Measurements from ENCODE around the gene CACFD1.
"Not testable (repeated sequence)": the region's sequence is repeated elsewhere in the genome, so short reads cannot be mapped to it uniquely, and the experiment has no call there.

CACFD1 gene

DNA sequence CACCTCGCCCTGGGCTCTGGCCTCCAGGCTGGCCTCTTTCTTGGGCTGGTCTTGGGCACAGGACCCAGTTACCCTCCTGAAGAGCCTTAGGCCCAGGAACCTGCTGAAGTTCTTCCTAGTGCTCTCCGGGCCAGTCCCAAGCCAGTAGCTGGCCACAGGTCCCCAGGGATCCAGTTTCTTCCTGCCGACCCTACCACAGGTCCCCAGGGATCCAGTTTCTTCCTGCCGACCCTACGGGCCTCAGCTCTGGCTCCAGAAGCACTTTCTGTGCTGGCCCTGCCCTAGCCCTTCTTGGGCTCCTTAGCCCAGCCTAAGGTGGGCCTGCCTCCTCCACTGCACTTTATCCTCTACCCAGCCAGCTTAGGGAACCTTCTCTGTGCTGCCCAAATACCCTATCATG, 18.2 kb upstream of the CACFD1 start:
- DNase-seq, result no peak

DNA sequence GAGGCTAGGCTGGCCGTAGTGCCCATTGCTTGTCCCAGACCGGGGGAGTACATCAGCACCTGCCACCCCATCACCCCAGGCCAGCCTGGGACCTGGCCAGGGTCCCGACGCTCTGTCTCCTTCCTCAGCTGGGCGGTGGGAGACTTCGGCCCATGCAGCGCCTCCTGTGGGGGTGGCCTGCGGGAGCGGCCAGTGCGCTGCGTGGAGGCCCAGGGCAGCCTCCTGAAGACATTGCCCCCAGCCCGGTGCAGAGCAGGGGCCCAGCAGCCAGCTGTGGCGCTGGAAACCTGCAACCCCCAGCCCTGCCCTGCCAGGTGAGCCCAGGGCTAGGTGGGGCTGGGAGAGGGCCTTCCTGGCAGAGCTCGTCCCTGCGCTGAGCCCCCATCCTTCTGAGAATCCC, 16.5 kb upstream of the CACFD1 start:
- no peak for DNase-seq

DNA sequence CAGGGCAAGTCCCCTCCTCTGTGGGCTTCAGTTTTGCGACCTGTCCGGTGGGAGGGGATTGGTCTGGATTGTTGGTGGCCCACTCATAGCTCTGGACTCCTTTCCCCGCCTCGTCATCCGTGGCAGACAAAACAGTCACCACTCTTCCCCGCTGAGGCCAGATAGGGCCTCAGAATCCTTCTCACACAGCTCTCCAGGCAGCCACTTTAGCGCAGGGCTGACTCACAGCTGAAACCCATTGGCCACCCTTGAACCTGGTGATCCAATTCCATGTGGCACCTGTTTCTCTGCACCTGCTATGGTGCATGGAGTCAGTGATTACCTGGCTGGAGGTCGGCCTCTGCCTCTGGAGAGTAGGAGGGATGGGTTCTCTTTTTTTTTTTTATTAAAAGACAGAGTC, 15.8 kb upstream of the CACFD1 start:
- DNase-seq, result no peak

DNA sequence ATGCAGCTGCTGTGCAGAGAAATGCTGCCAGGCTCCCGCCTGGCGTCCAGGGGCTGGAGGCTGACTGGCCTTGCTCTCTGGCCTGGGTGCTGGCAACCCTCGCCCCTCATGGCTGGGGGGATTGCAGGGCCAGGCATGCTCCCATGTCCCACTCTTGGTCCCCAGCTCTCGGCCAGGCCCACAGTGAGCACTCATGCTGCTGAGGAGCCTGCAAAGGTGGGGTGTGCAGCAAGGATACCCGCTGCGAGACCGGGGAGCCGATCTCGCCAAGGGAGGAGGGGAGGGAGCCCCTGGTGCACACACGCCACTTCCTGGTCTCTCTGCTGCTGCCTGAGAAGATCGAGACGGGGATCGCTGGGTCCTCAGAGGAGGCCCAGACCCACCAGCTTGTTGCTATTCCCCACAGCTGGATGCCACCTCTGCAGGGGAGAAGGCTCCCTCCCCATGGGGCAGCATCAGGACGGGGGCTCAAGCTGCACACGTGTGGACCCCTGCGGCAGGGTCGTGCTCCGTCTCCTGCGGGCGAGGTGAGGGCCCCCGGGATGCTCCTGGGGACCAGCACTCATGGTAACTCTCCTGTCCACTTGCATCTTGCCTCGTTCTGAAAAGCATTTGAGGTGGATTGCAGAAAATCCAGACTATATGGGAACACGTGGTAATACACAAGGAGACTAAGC, 14.3 kb upstream of the CACFD1 start:
- no peak for DNase-seq

DNA sequence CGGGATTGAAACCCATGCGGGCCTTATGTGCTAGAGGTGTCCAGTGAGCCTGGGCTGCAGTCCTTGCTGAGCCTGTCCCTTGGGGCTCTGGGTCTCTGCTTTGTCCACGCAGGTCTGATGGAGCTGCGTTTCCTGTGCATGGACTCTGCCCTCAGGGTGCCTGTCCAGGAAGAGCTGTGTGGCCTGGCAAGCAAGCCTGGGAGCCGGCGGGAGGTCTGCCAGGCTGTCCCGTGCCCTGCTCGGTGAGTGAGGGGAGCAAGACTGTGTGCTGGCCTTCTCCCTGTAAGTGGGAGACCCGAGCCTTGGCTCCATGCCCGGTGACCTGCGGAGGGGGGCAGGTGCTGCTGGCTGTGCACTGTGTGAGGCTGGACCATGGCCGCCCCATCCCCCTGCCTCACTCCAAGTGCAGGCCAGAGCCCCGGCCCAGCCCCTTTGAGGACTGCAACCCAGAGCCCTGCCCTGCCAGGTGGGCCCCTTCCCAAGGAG, 11.2 kb upstream of the CACFD1 start:
- DNase-seq, result no peak

DNA sequence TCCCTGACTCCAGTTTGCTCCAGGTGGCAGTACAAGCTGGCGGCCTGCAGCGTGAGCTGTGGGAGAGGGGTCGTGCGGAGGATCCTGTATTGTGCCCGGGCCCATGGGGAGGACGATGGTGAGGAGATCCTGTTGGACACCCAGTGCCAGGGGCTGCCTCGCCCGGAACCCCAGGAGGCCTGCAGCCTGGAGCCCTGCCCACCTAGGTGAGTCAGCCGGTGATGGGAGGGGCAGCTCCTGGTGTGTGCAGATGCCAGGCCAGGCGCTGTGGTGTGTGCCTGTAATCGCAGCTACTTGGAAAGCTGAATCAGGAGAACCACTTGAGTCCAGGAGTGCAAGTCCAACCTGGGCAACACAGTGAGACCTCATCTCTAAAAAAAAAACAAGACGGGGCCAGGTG, 10.0 kb upstream of the CACFD1 start:
- no peak for DNase-seq

DNA sequence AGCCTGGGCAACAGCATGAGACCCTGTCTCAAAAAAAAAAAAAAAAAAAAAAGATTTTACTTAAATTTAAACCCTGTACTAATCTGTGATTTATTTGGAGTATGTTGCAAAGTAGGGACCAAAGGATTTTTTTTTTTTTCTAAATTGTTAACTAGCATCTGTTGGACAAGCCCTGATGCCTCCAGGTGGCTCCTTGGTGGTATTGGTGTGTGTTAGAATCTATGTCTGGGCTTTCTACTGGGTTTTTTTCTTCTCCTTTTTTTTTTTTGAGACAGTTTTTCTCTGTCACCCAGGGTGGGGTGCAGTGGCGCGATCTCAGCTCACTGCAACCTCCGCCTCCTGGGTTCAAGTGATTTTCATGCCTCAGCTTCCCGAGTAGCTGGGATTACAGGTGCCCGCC, 7.9 kb upstream of the CACFD1 start:
- DNase-seq, result not testable (repeated sequence)

DNA sequence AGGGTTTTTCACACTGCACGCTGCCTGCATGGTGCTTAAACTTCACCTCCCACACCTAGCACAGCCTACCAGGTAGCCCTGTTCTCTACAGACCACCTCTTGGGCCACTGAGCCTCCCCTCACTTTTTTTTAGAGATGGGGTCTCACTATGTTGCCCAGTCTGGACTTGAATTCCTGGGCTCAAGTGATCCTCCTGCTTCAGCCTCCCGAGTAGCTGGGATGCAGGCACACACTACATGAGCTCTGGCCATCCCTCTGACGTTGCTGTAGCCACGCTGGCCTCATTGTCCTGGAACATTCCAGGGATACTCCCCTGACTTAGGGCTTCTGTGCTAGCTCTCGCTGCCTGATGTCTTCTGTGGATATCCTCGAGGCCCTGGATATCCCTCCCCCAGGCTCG, 7.2 kb upstream of the CACFD1 start:
- no peak for DNase-seq

DNA sequence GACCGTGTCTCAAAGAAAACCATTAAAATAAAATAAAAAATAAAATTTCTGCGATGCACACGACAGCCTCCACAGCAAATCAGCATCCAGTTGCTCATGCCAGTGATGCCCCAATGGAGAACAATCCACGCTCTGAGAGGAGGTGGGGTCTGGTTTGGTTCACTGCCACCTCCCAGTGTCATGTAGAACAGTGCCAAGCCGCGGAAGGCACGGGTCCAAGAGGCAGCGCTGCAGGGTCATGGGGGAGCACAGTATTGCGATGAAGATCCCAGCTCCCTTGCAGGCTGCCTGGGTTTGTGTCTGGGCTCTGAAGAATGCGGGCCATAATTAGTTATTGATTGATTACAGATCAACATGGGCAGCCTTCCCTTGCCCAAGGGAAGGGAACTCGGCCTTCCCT, 6.1 kb upstream of the CACFD1 start:
- DNase-seq, result no peak

DNA sequence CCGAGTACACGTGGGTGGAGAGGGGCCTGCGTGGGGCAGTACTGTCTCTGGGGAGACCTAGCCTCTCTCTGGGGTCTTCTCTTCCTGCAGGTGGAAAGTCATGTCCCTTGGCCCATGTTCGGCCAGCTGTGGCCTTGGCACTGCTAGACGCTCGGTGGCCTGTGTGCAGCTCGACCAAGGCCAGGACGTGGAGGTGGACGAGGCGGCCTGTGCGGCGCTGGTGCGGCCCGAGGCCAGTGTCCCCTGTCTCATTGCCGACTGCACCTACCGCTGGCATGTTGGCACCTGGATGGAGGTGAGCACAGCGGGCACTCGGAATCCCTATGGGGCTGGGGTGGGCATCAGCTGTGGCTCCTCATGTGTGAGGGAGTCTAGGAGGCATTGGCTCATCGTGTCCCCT, 5.5 kb upstream of the CACFD1 start:
- DNase-seq, result no peak

DNA sequence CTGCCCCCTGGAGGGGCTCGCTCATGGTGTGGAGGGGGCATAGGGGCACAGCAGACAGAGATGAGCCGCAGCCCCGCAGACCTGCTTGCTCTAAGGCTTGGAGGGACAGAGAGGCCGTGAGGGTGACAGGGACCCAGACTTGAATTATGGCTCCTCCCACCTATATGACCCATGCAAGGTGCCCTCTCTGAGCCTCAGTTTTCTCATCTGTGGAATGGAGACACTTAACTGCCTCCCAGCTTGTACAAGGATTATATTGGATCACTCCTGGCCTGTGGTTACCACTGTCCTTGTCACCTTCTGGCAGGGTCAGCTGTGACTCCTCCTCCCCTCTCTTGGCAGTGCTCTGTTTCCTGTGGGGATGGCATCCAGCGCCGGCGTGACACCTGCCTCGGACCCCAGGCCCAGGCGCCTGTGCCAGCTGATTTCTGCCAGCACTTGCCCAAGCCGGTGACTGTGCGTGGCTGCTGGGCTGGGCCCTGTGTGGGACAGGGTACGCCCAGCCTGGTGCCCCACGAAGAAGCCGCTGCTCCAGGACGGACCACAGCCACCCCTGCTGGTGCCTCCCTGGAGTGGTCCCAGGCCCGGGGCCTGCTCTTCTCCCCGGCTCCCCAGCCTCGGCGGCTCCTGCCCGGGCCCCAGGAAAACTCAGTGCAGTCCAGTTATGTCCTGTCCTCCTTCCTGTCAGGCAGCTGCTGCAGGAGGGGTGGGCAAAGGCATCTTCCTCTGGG, 4.7 kb upstream of the CACFD1 start:
- no peak for DNase-seq

DNA sequence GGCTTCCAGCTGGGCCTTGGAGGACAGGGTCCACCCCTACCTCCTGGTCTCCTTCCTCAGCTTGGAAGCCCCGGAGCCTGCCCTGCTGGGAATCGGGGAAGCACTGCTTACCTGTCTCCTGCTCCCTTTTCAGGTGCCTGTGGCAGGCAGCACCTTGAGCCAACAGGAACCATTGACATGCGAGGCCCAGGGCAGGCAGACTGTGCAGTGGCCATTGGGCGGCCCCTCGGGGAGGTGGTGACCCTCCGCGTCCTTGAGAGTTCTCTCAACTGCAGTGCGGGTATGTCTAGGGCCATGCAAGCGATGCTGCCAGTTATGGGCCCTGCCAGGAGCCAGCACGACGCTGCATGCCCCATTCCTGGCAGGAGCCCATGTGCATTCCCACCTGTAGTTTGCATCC, 3.8 kb upstream of the CACFD1 start:
- no peak for DNase-seq

DNA sequence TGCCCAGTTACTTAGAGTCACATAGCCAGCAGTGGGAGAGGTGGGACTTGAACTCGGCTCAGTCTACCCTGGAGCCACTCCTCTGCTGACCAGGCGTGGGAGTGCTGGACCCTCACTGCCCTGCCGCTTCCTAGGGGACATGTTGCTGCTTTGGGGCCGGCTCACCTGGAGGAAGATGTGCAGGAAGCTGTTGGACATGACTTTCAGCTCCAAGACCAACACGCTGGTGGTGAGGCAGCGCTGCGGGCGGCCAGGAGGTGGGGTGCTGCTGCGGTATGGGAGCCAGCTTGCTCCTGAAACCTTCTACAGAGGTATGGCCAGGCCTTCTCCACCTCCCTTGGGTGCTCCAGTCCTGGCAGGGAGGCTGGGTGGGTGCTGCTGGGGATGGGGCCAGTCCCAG, 3.4 kb upstream of the CACFD1 start:
- no peak for DNase-seq

DNA sequence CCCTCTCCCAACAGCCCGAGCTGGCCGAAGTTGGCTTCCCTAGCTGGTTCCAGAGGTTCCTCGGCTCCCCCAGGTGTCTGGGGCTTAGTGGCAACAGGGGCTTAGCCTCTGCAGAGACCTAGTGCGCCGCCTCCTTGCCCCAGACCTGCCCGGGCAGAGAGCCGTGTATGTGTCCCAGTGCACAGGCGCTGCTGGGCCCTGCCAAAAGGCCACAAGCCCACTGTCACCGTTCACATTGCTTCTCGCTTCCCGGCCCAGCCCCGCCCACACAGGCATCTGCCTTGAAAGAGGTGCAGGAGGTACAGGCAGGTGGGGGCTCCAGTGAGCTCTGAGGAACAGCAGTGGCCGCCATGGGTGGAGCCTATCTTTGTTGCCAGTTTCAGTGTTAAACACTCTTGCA, 2.5 kb upstream of the CACFD1 start:
- no peak for DNase-seq

DNA sequence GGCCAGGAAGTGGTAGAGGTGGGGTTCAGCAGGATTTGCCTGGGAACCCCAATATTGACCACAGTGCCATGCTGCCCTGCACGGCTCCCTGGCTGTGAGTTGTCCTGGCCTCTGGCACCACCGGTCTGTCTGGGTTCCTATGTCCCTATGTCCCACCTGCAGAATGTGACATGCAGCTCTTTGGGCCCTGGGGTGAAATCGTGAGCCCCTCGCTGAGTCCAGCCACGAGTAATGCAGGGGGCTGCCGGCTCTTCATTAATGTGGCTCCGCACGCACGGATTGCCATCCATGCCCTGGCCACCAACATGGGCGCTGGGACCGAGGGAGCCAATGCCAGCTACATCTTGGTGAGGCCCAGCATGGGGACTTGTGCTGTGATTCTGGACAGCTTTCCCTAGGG, 2.0 kb upstream of the CACFD1 start:
- DNase-seq, result no peak

DNA sequence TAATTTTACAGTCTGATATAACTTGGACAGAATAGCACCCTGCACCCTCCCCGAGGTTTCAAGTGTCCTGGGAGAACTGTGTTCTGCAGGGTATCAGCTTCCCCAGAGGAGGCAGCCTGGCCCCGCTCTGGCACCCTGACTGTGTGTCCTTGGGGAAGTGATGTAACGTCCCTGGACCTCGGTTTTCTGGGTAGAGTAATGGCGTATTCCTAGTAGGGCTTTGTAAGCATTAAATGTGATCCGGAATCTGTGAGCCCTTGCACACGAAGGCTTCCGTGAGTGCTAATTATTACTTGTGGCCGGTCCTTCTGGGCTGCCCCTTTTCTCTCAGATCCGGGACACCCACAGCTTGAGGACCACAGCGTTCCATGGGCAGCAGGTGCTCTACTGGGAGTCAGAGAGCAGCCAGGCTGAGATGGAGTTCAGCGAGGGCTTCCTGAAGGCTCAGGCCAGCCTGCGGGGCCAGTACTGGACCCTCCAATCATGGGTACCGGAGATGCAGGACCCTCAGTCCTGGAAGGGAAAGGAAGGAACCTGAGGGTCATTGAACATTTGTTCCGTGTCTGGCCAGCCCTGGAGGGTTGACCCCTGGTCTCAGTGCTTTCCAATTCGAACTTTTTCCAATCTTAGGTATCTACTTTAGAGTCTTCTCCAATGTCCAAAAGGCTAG, 1.0 kb upstream of the CACFD1 start:
- no peak for DNase-seq

DNA sequence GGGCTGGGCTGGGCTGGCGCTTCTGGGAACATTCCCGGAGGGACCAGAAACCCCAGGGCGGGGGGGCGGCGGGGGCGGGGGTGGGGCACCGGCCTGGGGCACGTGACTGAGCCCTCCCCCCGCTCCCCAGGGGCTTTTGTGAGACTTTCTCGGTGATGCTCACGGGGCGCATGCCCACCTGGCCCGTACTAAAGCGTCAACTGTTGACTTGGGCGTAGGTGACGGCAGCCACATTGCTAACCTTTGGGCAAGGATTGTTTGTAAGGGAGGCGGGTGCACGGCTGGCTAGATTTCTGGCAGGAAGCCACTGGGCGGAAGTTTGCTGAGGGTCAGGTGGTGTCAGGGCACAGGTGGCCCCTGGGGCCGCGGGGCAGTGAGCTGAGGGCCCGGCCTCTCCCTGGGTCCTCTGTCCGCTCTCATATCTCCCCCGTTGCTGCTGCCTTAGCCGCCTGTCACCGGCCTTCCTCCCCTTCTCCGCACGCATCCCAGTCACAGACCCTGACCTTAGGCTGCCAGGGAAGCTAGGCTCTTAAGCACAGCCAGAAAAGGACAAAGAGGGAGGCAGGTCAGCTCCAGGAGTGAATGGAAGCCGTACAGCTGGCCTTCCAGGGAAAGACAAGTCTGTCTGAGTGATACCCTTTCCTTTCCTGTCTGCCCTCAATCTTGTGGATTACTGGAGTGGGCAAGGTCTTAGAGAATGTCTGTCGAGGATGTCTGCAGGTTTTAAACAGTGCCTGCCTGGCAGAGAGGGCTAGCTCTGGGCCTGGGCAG, 812 bp downstream of the CACFD1 start:
- DNase-seq, result no peak

DNA sequence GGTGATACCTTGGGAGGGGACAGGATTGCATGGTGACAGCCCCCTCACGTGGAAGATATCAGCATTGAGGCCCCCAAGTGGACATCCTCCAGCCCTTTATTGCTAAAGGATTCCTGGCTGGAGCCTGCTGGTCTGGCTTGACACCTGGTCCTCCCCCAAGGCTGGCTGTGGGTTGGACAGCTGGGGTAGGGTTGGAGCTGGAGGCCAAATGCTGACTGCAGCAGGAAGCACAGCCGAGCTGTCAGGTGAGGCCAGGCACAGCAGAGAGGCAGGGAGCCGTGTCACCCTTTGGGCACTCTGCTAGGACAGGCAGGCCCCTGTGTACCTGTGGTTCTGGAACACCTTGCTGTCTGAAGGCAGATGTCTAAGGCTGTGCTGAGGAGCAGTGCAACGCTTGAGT, 2.2 kb downstream of the CACFD1 start:
- no peak for DNase-seq

DNA sequence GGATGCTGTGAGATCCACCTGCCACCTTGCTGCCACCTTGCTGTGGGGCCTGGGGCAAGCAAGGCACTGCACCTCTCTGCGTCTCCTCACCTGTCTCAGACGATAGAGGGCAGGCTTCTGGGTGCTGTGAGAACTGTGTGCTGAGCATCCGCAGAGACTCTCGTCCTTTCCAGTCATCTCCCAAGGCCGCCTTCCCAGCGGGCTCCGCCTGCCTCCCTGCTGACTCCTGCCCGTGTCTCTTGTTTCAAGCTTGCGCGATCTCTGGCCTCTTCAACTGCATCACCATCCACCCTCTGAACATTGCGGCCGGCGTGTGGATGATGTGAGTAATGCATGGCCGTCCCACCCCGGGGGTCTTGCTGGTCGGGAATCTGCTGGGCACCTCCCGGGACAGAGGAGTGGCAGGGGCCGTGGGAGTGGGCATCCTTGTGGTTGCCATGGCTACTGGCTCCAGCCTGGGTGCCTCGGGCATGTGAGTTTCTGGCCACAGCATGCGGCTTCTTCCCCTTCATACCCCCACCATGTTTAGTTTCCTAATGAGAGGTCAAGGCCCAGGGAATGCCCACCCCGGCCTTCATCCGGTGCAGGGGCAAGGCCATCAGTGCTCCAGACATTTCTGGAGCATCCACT, 3.6 kb downstream of the CACFD1 start:
- no peak for DNase-seq

DNA sequence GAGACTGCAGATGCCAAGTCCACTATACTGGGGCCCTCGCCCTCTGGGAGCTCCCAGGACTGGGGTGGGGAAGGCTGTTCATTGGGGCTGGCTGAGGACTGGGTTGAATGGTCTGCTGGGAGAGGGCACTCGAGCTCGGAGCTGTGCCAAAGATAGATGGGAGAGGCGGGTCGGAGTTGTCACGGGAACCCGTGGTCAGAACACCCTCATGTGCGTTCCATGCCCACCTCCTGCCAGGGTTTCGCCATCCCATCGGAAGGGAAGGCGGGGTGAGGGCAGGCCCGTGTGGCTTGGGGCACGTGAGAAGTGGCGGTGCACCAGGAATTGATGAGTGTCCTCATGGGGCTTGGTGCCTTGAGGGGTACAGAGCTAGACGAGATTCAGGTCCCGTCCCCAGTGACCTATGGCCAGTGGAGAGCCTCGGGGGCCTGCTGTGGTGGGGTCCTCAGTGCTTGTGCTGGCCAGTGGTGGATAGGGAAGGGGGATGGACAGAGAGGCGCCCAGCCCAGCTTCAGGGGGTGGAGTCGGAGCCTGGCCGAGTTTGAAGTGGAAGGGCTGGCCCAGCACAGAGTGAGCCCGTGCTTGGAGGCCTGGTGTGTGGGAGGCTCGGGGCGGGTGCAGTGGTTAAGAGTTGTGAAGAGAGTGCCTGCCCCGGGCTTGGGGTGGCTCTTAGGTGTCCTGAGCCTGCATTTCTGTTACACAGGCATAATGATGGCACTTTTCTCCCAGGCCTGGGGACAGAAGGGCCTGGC, 4.3 kb downstream of the CACFD1 start:
- DNase-seq, result no peak

DNA sequence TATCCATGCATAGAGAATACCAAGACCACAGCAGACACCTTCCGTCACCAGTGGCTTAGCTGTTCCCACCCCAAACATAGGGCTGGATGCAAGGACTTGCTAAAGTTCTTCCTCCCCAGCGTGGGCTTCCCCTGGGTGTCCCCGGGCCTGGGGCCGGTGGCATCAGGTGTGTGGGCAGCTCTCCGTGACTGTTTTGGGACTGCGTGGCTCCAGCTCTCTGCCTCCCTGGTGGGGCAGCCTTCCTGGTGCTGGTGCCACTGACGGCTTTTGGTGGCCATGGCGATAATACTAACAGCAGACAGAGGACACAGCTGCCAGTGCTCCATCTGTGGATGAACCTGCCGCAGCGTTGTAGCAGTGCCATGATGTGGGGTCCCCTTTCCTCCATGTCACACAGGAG, 4.9 kb downstream of the CACFD1 start:
- no peak for DNase-seq

DNA sequence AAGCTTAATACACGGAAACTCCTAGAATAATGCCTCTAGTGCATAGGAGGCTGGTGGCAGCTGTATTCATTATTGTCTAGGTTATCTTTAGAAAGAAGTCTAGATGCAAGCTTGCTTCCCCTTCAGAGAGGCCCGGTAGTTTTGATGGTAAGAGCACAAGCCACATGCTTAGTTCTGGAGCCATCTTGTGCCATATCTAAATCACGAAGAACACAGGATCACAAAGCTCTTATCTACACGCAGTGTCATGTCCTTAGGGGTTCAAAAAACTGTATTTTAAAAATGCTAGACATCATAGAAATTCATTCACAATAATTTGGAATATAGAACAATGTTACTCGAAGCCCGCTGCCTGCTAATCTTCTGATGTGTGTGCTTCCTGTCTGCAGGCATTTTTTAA, 6.2 kb downstream of the CACFD1 start:
- no peak for DNase-seq
